Activated naive CD4-positive, alpha-beta T cell treated with anti-CD3 and anti-CD28 coated beads for 36 hours (primary cell): Measurements from ENCODE around the gene STYXL1. TPM values are rescaled to one million over a fixed set of nuclear protein-coding genes. Genes with fewer than 3 reads are reported as not detected.
"Not testable (repeated sequence)": the region's sequence is repeated elsewhere in the genome, so short reads cannot be mapped to it uniquely, and the experiment has no call there.

ENCODE experiments used
- CTCF ChIA-PET: fragments of 350-600 bp; sonication (Branson Sonifier 250); formaldehyde crosslinking; loops from one replicate; lab custom pipeline; 2021; ENCODE audit warnings: antibody characterized with exemption; lab: Charles Lee
- DNase-seq: peaks from one replicate; pipeline ENCODE4 v3.0.0-alpha.2; 2020
- H3K27ac Mint-ChIP-seq: one replicate; pipeline ENCODE4 v1.8.0; 2021; ENCODE audit warnings: mild to moderate bottlenecking, mixed read lengths
- H3K27me3 Mint-ChIP-seq: one replicate; pipeline ENCODE4 v1.8.0; 2021; ENCODE audit warnings: low read depth, mixed read lengths
- H3K36me3 Mint-ChIP-seq: one replicate; pipeline ENCODE4 v1.8.0; 2021; ENCODE audit warnings: low read depth, mixed read lengths
- H3K4me1 Mint-ChIP-seq: one replicate; pipeline ENCODE4 v1.8.0; 2021; ENCODE audit warnings: low read depth, mixed read lengths
- H3K4me3 Mint-ChIP-seq: one replicate; pipeline ENCODE4 v1.8.0; 2021; ENCODE audit warnings: mild to moderate bottlenecking, moderate library complexity, mixed read lengths
- H3K9me3 Mint-ChIP-seq: one replicate; pipeline ENCODE4 v1.8.0; 2021; ENCODE audit warnings: mixed read lengths
- intact Hi-C: fragments of 100-400 bp; cut with micrococcal nuclease; formaldehyde crosslinking; loops from one replicate; pipeline ENCODE4 v1.15.1; 2023
- total RNA-seq, 2 experiments: library from RNA; stranded (reverse); gene quantifications; one replicate each; pipeline ENCODE4 v1.2.3, GENCODE V29; 2021

STYXL1 gene
- total RNA-seq, 2 experiments from 2014 or later: 27.6 to 28.1 TPM

DNA sequence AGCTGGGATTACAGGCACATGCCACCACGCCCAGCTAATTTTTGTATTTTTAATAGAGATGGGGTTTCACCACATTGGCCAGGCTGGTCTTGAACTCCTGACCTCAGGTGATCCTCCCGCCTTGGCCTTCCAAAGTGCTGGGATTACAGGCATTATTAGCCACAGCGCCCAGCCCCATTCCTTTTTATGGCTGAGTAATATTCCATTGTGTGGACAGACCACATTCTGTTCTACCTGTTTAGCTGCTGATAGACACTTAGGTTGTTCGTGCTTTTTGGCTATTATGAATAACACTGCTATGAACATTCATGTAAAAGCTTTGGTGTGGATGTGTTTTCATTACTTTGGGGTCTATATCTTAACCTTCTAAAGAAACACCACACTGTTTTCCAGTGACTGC lies 29.3 kb downstream of the STYXL1 start:
- DNase-seq, intact Hi-C loops, H3K4me1 Mint-ChIP-seq, H3K9me3 Mint-ChIP-seq, H3K27ac Mint-ChIP-seq, H3K4me3 Mint-ChIP-seq, H3K27me3 Mint-ChIP-seq: not testable (repeated sequence)
- H3K36me3 Mint-ChIP-seq: peaks cover 11% of the 10 kb centered on the region
- CTCF ChIA-PET: interaction anchor here (0.5 to 3.7 kb wide), 5 partner anchors 20 to 245 kb away, joined by 3 to 65 read pairs (median 7); no protein-coding TSS in a partner anchor

DNA sequence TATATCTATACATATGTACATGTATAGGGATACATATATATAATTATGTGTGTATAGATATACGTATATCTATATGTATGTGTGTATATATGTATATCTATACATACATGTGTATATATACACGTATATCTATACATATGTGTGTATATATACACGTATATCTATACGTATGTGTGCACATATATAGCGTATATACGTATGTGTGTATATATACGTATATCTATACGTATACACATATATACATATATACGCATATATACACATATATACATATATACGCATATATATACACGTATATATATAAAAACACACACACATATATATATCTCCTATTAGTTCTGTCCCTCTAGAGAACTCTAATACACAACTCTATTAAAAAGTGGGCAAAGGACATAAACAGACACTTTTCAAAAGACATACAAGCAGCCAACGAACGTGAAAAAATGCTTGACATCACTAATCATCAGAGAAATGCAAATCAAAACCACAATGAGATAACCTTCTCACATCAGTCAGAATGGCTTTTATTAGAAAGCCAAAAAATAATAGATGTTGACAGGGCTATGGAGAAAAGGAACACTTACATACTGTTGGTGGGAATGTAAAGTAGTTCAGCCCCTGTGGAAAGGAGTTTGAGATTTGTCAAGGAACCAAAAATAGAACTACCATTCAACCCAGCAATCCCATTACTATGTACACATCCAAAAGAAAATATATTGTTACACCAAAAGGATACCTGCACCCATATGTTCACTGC lies 31.4 kb downstream of the STYXL1 start:
- Mint-ChIP-seq H3K27ac (no peak overlapping the region), H3K36me3 (peaks cover 16% of the 10 kb centered on the region), H3K9me3 (no peaks in the 10 kb centered on the region), H3K27me3 (no peaks in the 10 kb centered on the region), H3K4me3 (no peak overlapping the region), H3K4me1 (peaks cover 3% of the 10 kb centered on the region)
- intact Hi-C loops: no loop called here
- CTCF ChIA-PET: no interaction called here
- no peak for DNase-seq

- Mint-ChIP-seq H3K4me3 (no peak overlapping the region), H3K36me3 (peaks cover 13% of the 10 kb centered on the region), H3K27me3 (peaks cover 2% of the 10 kb centered on the region), H3K4me1 (peaks cover 25% of the 10 kb centered on the region), H3K27ac (no peak overlapping the region), H3K9me3 (no peaks in the 10 kb centered on the region)
- intact Hi-C loops: no loop called here
- CTCF ChIA-PET: interaction anchor here (1.8 to 5.6 kb wide), 2 partner anchors 9 to 144 kb away, joined by 3 to 35 read pairs; no protein-coding TSS in a partner anchor
- DNase-seq: no peak
These were observed 36.3 kb downstream of the STYXL1 start for GRCh38 chr7:76011442-76011861.

DNA sequence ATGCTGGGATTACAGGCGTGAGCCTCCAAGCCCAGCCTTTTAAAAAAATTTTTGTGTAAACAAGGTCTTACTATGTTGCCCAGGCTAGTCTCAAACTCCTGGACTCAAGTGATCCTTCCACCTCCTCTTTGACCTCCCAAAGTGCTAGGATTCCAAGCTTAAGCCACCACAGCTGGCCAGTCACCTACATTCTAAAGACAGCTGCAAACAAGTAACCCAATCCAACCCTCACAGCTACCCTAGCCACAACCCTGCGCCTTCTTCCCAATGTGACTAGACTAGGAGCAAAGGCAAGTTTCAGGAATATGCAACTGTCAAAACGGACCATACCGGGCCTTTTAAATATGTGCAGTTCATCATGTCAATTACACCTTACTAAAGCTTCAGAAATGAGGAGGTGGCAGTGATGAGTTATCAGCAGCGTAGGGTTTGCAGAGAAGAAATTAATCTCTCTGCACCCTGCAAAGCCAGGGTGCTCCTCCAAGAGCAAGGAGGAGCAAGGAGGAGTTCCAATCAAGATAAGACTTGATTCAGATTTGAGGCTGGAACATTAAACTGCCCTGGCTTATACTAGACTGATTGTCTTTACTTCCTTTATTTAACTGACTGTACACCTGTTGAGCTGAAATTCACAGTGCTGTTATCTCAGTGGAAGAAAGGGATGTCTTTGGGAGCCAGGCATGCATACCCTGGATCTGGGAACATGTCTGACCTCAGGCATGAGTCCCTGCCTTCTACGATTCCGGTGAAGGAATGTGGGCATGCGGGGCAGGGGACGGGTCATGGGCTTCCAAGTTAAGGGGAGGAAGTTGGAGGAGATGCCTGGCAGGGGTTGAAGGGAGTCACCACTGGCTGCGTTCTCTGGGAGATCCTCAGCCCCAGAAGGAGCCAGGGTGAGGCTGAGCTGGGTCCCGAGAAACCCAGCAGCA lies 37.9 kb downstream of the STYXL1 start:
- Mint-ChIP-seq H3K27me3 (peaks cover 2% of the 10 kb centered on the region), H3K4me3 (no peak overlapping the region), H3K4me1 (peaks cover 25% of the 10 kb centered on the region), H3K27ac (no peak overlapping the region), H3K9me3 (no peaks in the 10 kb centered on the region), H3K36me3 (peaks cover 19% of the 10 kb centered on the region)
- no peak for DNase-seq
- CTCF ChIA-PET: interaction anchor here (1.2 to 5.6 kb wide), 2 partner anchors 11 to 14 kb away, joined by 4 to 35 read pairs; no protein-coding TSS in a partner anchor
- intact Hi-C loops: loop anchor here (1.0 to 5.0 kb wide), 9 partner anchors 16 to 347 kb away; partner anchors contain the start of genes MDH2, POR, STYXL1 and TMEM120A

DNA sequence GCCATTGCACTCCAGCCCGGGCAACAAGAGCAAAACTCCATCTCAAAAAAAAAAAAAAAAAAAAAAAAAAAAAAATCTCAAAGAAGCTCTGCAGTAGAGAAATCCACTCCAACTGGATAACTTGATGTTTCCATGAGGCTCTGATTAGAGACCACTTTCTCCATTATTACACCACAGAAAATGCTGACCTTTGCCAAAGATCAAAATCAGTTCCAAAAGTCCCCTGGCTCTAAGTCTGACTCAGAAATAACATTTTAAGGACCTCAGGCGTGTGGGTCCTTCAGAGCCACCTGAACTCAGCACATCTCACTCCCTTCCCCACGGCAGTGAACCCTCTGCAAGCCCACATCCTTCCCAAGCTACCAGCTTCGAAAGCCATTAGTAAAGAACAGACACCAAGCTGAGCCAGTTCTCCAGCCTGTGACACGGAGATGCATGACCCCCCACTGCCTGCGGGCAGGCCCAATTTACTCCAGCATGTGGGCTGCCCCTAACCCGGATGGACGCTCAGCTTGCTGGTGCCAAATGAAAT lies 39.6 kb downstream of the STYXL1 start:
- peak; percentile 35 for DNase-seq
- no peaks in the 10 kb centered on the region for H3K9me3 Mint-ChIP-seq
- peaks cover 2% of the 10 kb centered on the region for H3K27me3 Mint-ChIP-seq
- no peak overlapping the region for H3K4me3 Mint-ChIP-seq
- CTCF ChIA-PET: interaction anchor here (5.6 kb wide), 1 partner anchor 12 kb away, joined by 35 read pairs; no protein-coding TSS in a partner anchor
- peaks cover 25% of the 10 kb centered on the region for H3K4me1 Mint-ChIP-seq
- H3K27ac Mint-ChIP-seq: no peak overlapping the region
- intact Hi-C loops: loop anchor here (2.0 to 5.0 kb wide), 5 partner anchors 39 to 349 kb away; partner anchors contain the start of genes MDH2, POR, STYXL1 and YWHAG
- H3K36me3 Mint-ChIP-seq: peaks cover 18% of the 10 kb centered on the region

GRCh38 chr7:76005004-76005403 lies 42.8 kb downstream of the STYXL1 start:
- CTCF ChIA-PET: interaction anchor here (0.6 to 1.6 kb wide), 2 partner anchors 15 to 433 kb away, joined by 3 to 4 read pairs; no protein-coding TSS in a partner anchor
- not testable (repeated sequence) for DNase-seq
- H3K4me1 Mint-ChIP-seq: peaks cover 20% of the 10 kb centered on the region

DNA sequence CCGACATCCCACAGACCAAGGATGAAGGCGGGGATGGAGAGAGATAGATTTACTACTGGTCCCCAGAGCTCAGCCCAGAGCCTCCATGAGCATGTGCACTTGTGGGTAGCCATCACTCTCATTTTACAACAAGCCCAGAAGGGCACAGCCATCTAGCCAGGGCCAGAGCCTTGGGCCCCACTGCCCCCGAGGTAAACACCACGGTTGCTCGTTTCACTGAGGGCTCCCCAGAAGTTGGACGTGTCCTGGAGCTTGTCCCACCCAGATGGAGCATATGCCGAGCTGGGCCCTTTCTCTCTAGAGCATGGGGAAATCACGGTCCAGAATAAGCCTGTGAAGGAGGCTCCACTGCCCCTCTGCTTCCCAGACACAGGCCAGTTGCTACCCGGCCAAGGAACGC lies 44.4 kb downstream of the STYXL1 start:
- Mint-ChIP-seq H3K9me3 (no peaks in the 10 kb centered on the region), H3K4me3 (no peak overlapping the region), H3K36me3 (peaks cover 15% of the 10 kb centered on the region), H3K4me1 (peaks cover 3% of the 10 kb centered on the region), H3K27ac (no peak overlapping the region), H3K27me3 (no peaks in the 10 kb centered on the region)
- intact Hi-C loops: no loop called here
- CTCF ChIA-PET: no interaction called here
- DNase-seq: no peak

More at GRCh38 chr7:76005004-76005403, 42.8 kb downstream of the STYXL1 start:
- intact Hi-C loops: loop anchor here (5.0 kb wide), 4 partner anchors 42 to 352 kb away; partner anchors contain the start of genes MDH2, POR, STYXL1 and YWHAG
- H3K9me3 Mint-ChIP-seq, H3K27ac Mint-ChIP-seq, H3K4me3 Mint-ChIP-seq, H3K27me3 Mint-ChIP-seq: not testable (repeated sequence)
- peaks cover 14% of the 10 kb centered on the region for H3K36me3 Mint-ChIP-seq

- CTCF ChIA-PET: no interaction called here
- intact Hi-C loops: no loop called here
- Mint-ChIP-seq H3K27ac (no peak overlapping the region), H3K9me3 (no peaks in the 10 kb centered on the region), H3K4me1 (no peaks in the 10 kb centered on the region), H3K36me3 (peaks cover 15% of the 10 kb centered on the region), H3K4me3 (no peak overlapping the region), H3K27me3 (no peaks in the 10 kb centered on the region)
- DNase-seq: no peak
These were observed 45.0 kb downstream of the STYXL1 start for GRCh38 chr7:76002822-76003221.

DNA sequence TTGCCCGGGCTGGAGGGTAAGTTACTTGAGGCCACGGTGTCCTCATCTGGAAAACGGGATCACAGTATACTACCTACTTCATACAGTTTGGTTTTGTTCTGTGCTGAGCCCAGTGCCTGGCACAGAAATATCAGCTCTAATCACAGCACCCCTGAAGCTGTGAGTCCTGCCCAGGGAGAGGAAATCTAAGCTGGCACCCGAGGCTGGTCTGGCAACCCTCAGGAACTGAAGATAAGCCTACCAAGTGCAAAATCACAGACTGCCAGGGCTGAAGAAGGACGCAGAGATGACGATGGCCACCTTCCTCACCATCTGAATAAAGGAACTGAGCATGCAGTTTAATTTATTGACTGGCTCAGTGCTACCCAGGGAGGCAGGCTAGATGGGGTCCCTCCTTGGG lies 45.7 kb downstream of the STYXL1 start:
- H3K9me3 Mint-ChIP-seq: no peaks in the 10 kb centered on the region
- intact Hi-C loops: no loop called here
- H3K36me3 Mint-ChIP-seq: peaks cover 15% of the 10 kb centered on the region
- CTCF ChIA-PET: no interaction called here
- no peak overlapping the region for H3K4me3 Mint-ChIP-seq
- H3K27ac Mint-ChIP-seq: no peak overlapping the region
- DNase-seq: no peak
- no peaks in the 10 kb centered on the region for H3K27me3 Mint-ChIP-seq
- H3K4me1 Mint-ChIP-seq: peaks cover 4% of the 10 kb centered on the region

- CTCF ChIA-PET: no interaction called here
- Mint-ChIP-seq H3K27me3 (no peaks in the 10 kb centered on the region), H3K4me1 (peaks cover 7% of the 10 kb centered on the region), H3K9me3 (no peaks in the 10 kb centered on the region), H3K36me3 (peaks cover 13% of the 10 kb centered on the region), H3K4me3 (no peak overlapping the region), H3K27ac (no peak overlapping the region)
- intact Hi-C loops: no loop called here
- no peak for DNase-seq
These were observed 47.2 kb downstream of the STYXL1 start for GRCh38 chr7:76000566-76000965.

- H3K4me3 Mint-ChIP-seq: no peak overlapping the region
- peaks cover 13% of the 10 kb centered on the region for H3K4me1 Mint-ChIP-seq
- H3K9me3 Mint-ChIP-seq: no peaks in the 10 kb centered on the region
- intact Hi-C loops: loop anchor here (10.0 kb wide), 1 partner anchor 237 kb away; no protein-coding TSS in a partner anchor
- no peak overlapping the region for H3K27ac Mint-ChIP-seq
- H3K36me3 Mint-ChIP-seq: peaks cover 3% of the 10 kb centered on the region
- H3K27me3 Mint-ChIP-seq: no peaks in the 10 kb centered on the region
- CTCF ChIA-PET: interaction anchor here (1.0 kb wide), 1 partner anchor 16 kb away, joined by 3 read pairs; no protein-coding TSS in a partner anchor
- no peak for DNase-seq
These were observed 49.8 kb downstream of the STYXL1 start for GRCh38 chr7:75998038-75998437.
